A549 treated with CORT108297 at 1 μM for 4 hours (cell line): ENCODE data around the gene MFSD6. TPM values are rescaled to one million over a fixed set of nuclear protein-coding genes. Genes with fewer than 3 reads are reported as not detected.

Source experiments
- total RNA-seq: library from RNA; stranded (reverse); fragments of 200-300 nt; extraction: Qiagen RNA extraction; gene quantifications from 5 replicates; pipeline ENCODE4 v1.2.3, GENCODE V29; 2022

Gene MFSD6
- total RNA-seq, result 18.6 to 28.0 TPM (median 24.3 TPM) in 5 replicates

DNA sequence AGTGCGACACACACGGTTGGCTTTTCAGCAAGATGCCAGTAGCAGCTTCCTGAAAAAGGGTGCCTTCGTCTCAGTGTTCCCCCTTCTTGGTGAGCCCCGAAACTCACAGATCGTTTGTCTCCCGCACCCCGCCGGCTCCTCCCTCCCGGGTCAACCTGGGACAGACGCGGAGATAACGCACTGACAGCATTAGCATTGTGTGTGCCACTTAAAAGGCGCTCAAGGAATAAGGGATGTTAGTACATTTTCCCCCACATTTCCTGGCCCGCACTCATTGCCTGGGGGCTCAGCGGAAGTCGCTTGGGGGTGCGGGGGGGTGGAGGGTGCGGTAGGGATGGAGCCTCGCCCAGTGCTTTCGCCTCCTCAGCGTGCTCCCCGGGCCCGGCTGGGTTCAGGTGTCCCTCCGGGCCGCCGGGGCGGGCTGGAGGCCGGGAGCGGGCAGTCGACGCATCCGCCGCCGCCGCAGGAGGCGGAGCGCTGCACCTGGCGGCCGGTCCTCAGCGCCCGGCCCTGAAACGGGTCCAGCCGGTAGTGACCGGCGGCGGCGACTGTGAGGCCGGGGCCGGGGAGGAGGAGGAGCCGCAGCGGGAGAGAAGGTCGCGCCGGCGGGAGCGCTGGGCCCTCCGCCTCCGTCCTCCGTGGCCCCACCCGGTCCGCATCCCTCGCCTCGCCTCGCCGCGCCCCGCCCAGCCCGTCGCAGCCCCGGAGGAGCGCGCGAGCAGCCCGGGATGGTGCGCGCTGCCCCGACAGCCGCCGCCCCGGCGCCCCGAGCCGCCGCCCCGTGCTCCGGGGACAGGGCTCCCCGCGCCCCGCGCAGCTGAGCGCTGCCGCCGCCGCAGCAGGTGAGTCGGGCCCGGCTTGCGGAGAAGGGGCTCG, at the start of gene MFSD6:
MFSD6 (plus strand) TSS at position 694 of the 876 bp plus-strand sequence. CDS start 27,675 bp downstream, outside the sequence.

DNA sequence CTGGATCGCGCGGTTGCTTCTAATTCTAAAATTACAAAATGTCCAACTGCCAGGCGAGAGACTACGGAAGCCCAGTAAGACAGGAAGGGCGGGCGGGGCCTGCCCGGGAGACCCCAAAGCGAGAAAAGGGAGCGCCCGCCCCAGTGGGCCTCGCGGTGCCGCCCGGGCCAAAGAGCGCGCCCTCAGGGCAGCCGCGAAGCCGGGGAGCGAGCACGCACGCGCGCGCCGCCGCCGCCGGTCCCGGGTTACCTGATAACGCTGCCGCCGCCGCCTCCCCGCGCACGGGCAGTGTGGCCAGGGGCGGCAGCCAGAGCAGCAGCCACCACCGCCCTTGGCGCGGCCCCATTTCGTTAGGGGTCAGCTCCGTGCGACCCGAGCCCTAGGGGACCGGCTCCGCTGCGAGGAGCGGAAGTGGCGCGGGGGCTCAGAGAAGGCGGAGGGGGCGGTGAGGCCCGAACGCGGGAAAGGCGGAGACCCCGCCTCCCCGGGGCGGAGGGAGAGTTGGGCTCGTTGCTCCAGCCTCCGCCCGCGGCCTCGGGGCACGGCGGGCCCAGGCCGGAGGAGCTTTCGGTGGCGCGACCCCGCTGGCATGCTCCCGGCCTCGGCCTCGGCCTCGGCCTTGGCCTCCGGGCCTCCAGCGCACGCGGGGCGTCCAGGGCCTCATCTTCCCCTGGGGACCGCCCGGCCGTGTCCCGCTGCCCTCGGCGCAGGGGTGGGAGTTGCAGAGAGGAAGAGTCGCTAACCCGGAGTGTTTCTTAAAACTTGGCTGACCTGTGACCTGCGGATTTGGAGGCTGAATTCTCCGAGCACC, 126.4 kb downstream of the MFSD6 start, which contains the start of gene NEMP2:
NEMP2 (minus strand) TSS at position 413 of the 811 bp plus-strand sequence; CDS start at position 346, 67 bp downstream.

Other genes starting within 250 kb of the MFSD6 start
- gene HIBCH, start 88.5 kb upstream of the MFSD6 start, total RNA-seq, result 13.2 to 19.5 TPM (median 13.6 TPM) in 5 replicates
- 24.1 to 28.9 TPM (median 26.0 TPM) in 5 replicates for gene INPP1, start 64.8 kb upstream of the MFSD6 start, total RNA-seq
- 4.9 to 9.6 TPM (median 7.5 TPM) in 5 replicates for gene NEMP2, start 126.4 kb downstream of the MFSD6 start, total RNA-seq
- gene NAB1, start 240.7 kb downstream of the MFSD6 start, total RNA-seq, result 25.6 to 39.3 TPM (median 36.2 TPM) in 5 replicates